K562 (cell line): ENCODE measurements around the gene DDX54. TPM values are rescaled to one million over a fixed set of nuclear protein-coding genes. Genes with fewer than 3 reads are reported as not detected.

Experiments
- BMI1 ChIP-seq: fragments of 150-350 bp; IDR thresholded peaks from 2 replicates; pipeline ENCODE4 v1.6.1; 2014; ENCODE audit warnings: low read length
- CC2D1A ChIP-seq: fragments of 450-650 bp; IDR thresholded peaks from 2 replicates; pipeline ENCODE4 v1.6.1; 2017; ENCODE audit warnings: mild to moderate bottlenecking
- DDX20 ChIP-seq: fragments of 450-650 bp; IDR thresholded peaks from 2 replicates; pipeline ENCODE4 v1.6.1; 2016; ENCODE audit warnings: missing genetic modification characterization, low read depth, mild to moderate bottlenecking, missing compliant biosample characterization, moderate library complexity
- FOXM1 ChIP-seq, 2 experiments: fragments of 450-650 bp in 1 of 2; sonication (generic) in 1 of 2; formaldehyde crosslinking in 1 of 2; IDR thresholded peaks; 2 replicates each; pipeline versions ENCODE4 v1.6.1 to v1.9.0; 2017 to 2022; ENCODE audit warnings: low read depth in 2 of 2, mild to moderate bottlenecking in 2 of 2, missing genetic modification reagents in 1 of 2, moderate library complexity in 1 of 2
- GATA2 ChIP-seq: sonication (generic); formaldehyde crosslinking; IDR thresholded peaks from 2 replicates; pipeline ENCODE4 v1.4.0; 2020; ENCODE audit warnings: mild to moderate bottlenecking, missing genetic modification reagents
- HMG20B ChIP-seq: fragments of 250-450 bp; sonication (Bioruptor Pico); IDR thresholded peaks from 2 replicates; pipeline ENCODE4 v1.5.0; 2021; ENCODE audit warnings: mild to moderate bottlenecking
- LCOR ChIP-seq: sonication (generic); formaldehyde crosslinking; IDR thresholded peaks from 2 replicates; pipeline ENCODE4 v1.8.0; 2022; ENCODE audit warnings: mild to moderate bottlenecking, missing genetic modification reagents
- NCOA1 ChIP-seq: fragments of 450-650 bp; IDR thresholded peaks from 2 replicates; pipeline ENCODE4 v1.6.1; 2016; ENCODE audit warnings: low read depth
- PTRF ChIP-seq: fragments of 450-650 bp; IDR thresholded peaks from 2 replicates; pipeline ENCODE4 v1.6.1; 2016; ENCODE audit warnings: mild to moderate bottlenecking, missing genetic modification characterization, missing compliant biosample characterization
- XRCC5 ChIP-seq: fragments of 200-400 bp; formaldehyde crosslinking; IDR thresholded peaks from 2 replicates; pipeline ENCODE4 v1.6.1; 2017; ENCODE audit warnings: low read depth, mild to moderate bottlenecking, low read length
- ZNF76 ChIP-seq: fragments of 250-450 bp; sonication (Bioruptor Pico); IDR thresholded peaks from 2 replicates; pipeline ENCODE4 v1.4.0; 2020; ENCODE audit warnings: mild to moderate bottlenecking, moderate library complexity, borderline replicate concordance
- polyA plus RNA-seq, 8 experiments: library from polyadenylated mRNA; depleted of rRNA in 4 of 8; stranded (reverse) in 5 of 8; unstranded in 3 of 8; fragments of >200 nt; fragmentation: Nextera tagmentation in 2 of 8; fragmentation: Illumina TruSeq in 1 of 8; extraction: Ambion mirVana in 2 of 8; extraction: Trizol in 1 of 8; gene quantifications; 2 replicates each; pipeline versions ENCODE4 v1.2.1 to v1.2.3, GENCODE V29; 2011 to 2014; ENCODE audit warnings: inconsistent platforms in 1 of 8, missing spikeins in 1 of 8
- total RNA-seq, 7 experiments: library from RNA; depleted of rRNA in 6 of 7; stranded (reverse); fragments of >200 nt in 6 of 7; fragmentation: Illumina TruSeq in 2 of 7; extraction: Trizol in 2 of 7; gene quantifications; 2 replicates each; pipeline versions ENCODE4 v1.2.1 to v1.2.3, GENCODE V29; 2011 to 2021; ENCODE audit warnings: low replicate concordance in 1 of 7
- TF ChIP-seq, protein P1 (sequence below): fragments of 450-650 bp; formaldehyde crosslinking; IDR thresholded peaks from 2 replicates; pipeline ENCODE4 v1.4.0; 2020; ENCODE audit warnings: mild to moderate bottlenecking
- TF ChIP-seq, protein P2 (sequence below): fragments of 450-650 bp; IDR thresholded peaks from 2 replicates; pipeline ENCODE4 v1.6.1; 2017; ENCODE audit warnings: mild to moderate bottlenecking, moderate library complexity
- TF ChIP-seq, protein P3 (sequence below): fragments of 450-650 bp; IDR thresholded peaks from 2 replicates; pipeline ENCODE4 v1.6.1; 2016; ENCODE audit warnings: mild to moderate bottlenecking
- TF ChIP-seq, protein P4 (sequence below): IDR thresholded peaks from 2 replicates; pipeline ENCODE4 v1.6.1; 2012; ENCODE audit warnings: low read depth, low read length, improper control_type of control experiment, borderline replicate concordance
- TF ChIP-seq, protein P5 (sequence below): fragments of 200-800 bp; sonication (Bioruptor generic); IDR thresholded peaks from 2 replicates; pipeline ENCODE4 v1.6.1; 2017; ENCODE audit warnings: missing genetic modification characterization, missing compliant biosample characterization

Gene DDX54
- total and polyA plus RNA-seq, 9 of the 15 experiments (the other 6 are each of a cell fraction or from before 2014, with no cell fraction given): 1.4 to 135 (median 51.4) TPM

DNA sequence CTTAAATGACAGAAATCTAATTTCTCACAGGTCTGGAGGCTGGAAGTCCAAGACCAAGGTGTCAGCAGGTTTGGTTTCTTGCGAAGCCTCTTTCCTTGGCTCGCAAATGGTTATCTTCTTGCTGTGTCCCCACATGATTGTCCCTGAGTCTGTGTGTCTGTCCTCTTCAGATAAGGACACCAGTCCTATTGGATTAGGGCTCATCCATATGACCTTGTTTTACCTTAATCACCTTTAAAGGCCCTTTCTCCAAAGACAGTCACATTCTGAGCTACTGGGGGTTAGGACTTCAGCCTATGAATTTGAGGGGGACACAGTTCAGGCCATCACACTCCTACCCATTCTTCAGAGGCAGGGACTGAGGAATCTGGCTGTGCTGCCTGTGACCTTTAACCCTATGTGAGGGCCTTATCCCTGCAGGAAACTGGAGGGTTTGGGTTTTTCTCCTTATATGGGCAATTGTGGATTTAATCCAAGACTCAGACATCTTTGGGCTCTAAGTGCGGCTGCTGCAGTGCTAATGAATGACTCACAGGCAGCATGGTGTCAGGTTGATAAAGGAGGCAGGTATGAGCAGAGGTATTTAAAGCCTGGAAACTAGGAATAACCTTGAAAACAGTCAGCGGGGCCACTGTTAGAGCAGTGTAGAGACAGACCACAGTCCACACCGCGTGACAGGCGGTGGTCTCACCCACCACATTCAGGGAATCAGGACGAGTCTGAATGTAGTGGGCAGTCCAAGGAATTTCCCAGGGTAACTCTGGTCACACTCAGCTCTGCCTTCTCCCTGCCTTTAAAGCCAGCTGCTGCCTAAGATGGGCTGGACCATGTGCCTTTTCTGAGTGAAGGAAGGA lies 46.2 kb upstream of the DDX54 start (continued):
- TF ChIP-seq, protein P1, sequence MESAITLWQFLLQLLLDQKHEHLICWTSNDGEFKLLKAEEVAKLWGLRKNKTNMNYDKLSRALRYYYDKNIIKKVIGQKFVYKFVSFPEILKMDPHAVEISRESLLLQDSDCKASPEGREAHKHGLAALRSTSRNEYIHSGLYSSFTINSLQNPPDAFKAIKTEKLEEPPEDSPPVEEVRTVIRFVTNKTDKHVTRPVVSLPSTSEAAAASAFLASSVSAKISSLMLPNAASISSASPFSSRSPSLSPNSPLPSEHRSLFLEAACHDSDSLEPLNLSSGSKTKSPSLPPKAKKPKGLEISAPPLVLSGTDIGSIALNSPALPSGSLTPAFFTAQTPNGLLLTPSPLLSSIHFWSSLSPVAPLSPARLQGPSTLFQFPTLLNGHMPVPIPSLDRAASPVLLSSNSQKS (CRISPR knock-in tag): no peak
- no peak for TF ChIP-seq BMI1
- TF ChIP-seq, protein P2, sequence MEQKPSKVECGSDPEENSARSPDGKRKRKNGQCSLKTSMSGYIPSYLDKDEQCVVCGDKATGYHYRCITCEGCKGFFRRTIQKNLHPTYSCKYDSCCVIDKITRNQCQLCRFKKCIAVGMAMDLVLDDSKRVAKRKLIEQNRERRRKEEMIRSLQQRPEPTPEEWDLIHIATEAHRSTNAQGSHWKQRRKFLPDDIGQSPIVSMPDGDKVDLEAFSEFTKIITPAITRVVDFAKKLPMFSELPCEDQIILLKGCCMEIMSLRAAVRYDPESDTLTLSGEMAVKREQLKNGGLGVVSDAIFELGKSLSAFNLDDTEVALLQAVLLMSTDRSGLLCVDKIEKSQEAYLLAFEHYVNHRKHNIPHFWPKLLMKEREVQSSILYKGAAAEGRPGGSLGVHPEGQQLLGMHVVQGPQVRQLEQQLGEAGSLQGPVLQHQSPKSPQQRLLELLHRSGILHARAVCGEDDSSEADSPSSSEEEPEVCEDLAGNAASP: peak; percentile 75
- peak; percentile 52; the same call in 1 of the 2 replicates for TF ChIP-seq GATA2 (CRISPR knock-in tag)
- TF ChIP-seq, protein P3, sequence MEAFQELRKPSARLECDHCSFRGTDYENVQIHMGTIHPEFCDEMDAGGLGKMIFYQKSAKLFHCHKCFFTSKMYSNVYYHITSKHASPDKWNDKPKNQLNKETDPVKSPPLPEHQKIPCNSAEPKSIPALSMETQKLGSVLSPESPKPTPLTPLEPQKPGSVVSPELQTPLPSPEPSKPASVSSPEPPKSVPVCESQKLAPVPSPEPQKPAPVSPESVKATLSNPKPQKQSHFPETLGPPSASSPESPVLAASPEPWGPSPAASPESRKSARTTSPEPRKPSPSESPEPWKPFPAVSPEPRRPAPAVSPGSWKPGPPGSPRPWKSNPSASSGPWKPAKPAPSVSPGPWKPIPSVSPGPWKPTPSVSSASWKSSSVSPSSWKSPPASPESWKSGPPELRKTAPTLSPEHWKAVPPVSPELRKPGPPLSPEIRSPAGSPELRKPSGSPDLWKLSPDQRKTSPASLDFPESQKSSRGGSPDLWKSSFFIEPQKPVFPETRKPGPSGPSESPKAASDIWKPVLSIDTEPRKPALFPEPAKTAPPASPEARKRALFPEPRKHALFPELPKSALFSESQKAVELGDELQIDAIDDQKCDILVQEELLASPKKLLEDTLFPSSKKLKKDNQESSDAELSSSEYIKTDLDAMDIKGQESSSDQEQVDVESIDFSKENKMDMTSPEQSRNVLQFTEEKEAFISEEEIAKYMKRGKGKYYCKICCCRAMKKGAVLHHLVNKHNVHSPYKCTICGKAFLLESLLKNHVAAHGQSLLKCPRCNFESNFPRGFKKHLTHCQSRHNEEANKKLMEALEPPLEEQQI: 0 out of 2 replicates have a peak, but pooled peaks have one; percentile 47
- TF ChIP-seq XRCC5: 0 out of 2 replicates have a peak, but pooled peaks have one; percentile 27
- peak; percentile 30; the same call in 1 of the 2 replicates for TF ChIP-seq NCOA1
- TF ChIP-seq, protein P4, sequence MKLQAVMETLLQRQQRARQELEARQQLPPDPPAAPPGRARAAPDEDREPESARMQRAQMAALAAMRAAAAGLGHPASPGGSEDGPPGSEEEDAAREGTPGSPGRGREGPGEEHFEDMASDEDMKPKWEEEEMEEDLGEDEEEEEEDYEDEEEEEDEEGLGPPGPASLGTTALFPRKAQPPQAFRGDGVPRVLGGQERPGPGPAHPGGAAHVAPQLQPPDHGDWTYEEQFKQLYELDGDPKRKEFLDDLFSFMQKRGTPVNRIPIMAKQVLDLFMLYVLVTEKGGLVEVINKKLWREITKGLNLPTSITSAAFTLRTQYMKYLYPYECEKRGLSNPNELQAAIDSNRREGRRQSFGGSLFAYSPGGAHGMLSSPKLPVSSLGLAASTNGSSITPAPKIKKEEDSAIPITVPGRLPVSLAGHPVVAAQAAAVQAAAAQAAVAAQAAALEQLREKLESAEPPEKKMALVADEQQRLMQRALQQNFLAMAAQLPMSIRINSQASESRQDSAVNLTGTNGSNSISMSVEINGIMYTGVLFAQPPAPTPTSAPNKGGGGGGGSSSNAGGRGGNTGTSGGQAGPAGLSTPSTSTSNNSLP: peak; percentile 10; the same call in 1 of the 2 replicates
- TF ChIP-seq, protein P5, sequence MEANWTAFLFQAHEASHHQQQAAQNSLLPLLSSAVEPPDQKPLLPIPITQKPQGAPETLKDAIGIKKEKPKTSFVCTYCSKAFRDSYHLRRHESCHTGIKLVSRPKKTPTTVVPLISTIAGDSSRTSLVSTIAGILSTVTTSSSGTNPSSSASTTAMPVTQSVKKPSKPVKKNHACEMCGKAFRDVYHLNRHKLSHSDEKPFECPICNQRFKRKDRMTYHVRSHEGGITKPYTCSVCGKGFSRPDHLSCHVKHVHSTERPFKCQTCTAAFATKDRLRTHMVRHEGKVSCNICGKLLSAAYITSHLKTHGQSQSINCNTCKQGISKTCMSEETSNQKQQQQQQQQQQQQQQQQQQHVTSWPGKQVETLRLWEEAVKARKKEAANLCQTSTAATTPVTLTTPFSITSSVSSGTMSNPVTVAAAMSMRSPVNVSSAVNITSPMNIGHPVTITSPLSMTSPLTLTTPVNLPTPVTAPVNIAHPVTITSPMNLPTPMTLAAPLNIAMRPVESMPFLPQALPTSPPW (CRISPR knock-in tag): 0 out of 2 replicates have a peak, but pooled peaks have one; percentile 0
- TF ChIP-seq DDX20: peak; percentile 58; the same call in 1 of the 2 replicates
- peak; percentile 32; the same call in 1 of the 2 replicates for TF ChIP-seq FOXM1 (IDR thresholded peaks at IDR 0.05; ENCODE audit: low read depth)
- no peak for TF ChIP-seq FOXM1 (CRISPR knock-in tag; IDR thresholded peaks at IDR 0.05; ENCODE audit: low read depth)
- no peak for TF ChIP-seq ZNF76 (CRISPR knock-in tag)
- TF ChIP-seq LCOR (CRISPR knock-in tag): peak; percentile 56; the same call in 1 of the 2 replicates
- 0 out of 2 replicates have a peak, but pooled peaks have one; percentile 14 for TF ChIP-seq PTRF (tag)
- TF ChIP-seq CC2D1A: 0 out of 2 replicates have a peak, but pooled peaks have one; percentile 28
- TF ChIP-seq HMG20B (CRISPR knock-in tag): no peak
